ENCODE results near the gene NOA1.

DNA sequence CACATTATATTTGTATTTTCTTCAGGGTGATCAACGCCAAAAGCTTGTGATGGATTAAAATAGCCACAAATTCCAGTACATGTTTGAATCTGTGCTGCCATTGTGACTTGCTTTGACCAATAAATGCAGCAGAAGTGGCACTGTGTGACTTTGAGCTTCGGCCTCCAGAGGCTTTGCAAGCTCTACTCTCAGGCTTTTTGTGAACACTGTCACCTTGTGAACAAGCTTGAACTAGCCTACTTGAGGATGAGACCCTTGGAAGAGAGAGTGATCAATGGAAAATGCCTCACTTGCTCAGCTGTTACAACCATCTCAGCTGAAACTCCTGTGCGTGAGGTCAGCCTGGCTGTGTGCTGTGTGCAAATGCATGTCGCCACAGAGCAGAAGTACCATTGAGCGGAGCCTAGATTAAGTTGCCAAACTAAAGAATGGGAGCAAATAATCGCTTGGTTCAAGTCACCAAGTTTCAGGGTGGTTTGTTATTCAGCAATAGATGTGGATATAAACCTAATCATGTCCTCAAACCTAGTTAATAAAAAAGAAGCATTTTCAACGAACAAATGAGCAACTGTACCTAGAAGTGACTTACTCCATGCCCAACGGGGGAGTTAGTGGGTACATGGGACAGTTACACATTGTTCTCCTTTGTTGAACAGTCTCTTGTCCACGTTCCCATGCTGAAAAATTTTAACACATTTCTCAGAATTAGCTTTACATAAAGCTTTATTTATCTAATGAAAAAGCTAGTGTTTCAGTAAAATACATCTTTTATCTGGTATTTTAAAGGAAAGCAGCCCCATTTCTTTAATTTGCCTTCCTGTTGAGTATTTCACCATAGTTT lies 23.5 kb downstream of the NOA1 start:
- TF ChIP-seq CTCF (IDR thresholded peaks at IDR 0.05; ENCODE audit: low read depth, low read length, poor library complexity, severe bottlenecking) (no peak), EZH2phosphoT487 (IDR thresholded peaks at IDR 0.05; ENCODE audit: borderline replicate concordance, low read length) (no peak)

Measured in DOHH2 (cell line).